HS-5 (cell line): Measurements from ENCODE around the gene C5.

ENCODE experiments used
- DNase-seq: peaks from one replicate; pipeline ENCODE4 v3.0.0-alpha.2; 2012; ENCODE audit warnings: low read depth

Gene C5

DNA sequence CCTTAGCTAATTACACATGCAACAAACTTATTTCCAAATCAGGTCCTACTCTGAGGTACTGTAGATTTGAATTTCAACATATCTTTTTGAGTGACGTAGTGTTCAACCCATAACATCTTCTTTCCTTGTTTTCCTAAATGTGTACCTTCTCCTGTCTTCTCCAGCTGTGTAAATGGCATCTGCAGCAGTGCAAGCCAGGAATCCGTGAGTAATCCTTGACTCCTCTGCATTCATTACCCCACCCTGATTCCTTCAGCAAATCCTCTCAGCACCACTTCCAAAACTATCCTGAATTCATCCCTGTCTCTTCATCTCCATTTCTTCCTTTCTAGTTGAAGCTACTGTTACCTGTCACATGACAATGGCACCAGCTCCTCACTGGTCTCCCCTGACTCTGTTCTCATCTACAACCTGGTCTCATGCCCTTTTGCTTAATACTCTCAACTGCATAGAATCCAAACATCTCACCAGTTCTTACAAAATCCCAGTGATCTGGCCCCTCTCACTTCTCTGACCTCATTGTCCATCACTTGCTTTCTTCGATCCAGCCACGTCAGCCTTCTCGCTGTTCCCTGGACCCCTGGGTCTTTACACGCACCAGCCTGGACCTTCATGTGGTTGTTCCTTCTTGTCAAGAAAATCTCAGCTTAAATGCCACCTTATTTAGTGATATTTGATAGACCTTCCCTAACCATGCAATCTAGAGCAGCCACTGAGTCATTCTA, 108.9 kb downstream of the C5 start:
- DNase-seq, result no peak

GRCh38 chr9:120940573-120940972, 109.5 kb downstream of the C5 start:
- no peak for DNase-seq

DNA sequence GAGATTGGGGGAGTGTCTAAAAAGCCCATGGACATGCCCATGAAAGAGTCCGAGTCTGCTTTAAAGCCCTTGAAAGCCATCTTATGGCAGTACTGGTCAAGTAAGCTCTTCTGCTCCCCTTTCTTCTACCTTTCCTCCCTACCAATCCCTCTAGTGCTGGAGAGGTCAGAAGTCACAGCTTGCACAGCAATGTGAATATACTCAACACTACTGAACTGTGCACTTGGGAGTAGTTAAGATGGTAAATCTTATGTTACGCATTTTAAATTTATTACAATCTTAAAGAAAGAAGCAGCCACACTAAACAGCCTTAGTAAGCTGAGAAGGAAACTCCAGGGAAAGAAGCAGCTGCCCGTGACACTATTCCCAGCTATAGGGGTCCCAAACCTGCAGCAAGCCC, 111.2 kb downstream of the C5 start:
- DNase-seq, result no peak

- no peak for DNase-seq
These were observed 112.5 kb downstream of the C5 start for GRCh38 chr9:120937596-120937995.

DNA sequence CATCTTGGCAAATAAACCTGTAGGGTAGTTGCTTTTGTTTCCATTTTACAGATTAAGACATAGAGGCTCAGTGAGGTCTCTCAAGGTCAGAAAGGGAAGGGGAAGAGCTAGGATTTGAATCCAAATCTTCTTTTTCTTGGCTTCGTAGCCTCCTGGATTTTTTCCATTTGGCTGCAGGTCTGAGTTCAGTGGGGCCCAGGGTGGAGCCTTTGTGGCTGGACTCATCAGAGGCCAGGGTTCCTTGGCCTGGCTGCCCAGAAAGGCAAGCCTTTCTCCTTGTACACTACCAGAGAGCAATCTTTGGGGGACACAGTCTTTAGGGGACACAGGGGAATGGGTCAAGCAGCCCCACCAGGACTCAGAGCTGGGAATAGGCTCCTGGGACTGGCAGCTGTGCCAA, 112.9 kb downstream of the C5 start:
- no peak for DNase-seq

- DNase-seq, result no peak
These were observed 113.3 kb downstream of the C5 start for GRCh38 chr9:120936764-120937122.

GRCh38 chr9:120936011-120936763, 113.9 kb downstream of the C5 start:
- DNase-seq, result peak; percentile 93

GRCh38 chr9:120935383-120935857, 114.7 kb downstream of the C5 start:
- no peak for DNase-seq

- DNase-seq, result no peak
These were observed 115.8 kb downstream of the C5 start for GRCh38 chr9:120934281-120934680.

- no peak for DNase-seq
These were observed 116.6 kb downstream of the C5 start for GRCh38 chr9:120933310-120934055.

GRCh38 chr9:120932086-120932823, 117.8 kb downstream of the C5 start:
- DNase-seq, result no peak

DNA sequence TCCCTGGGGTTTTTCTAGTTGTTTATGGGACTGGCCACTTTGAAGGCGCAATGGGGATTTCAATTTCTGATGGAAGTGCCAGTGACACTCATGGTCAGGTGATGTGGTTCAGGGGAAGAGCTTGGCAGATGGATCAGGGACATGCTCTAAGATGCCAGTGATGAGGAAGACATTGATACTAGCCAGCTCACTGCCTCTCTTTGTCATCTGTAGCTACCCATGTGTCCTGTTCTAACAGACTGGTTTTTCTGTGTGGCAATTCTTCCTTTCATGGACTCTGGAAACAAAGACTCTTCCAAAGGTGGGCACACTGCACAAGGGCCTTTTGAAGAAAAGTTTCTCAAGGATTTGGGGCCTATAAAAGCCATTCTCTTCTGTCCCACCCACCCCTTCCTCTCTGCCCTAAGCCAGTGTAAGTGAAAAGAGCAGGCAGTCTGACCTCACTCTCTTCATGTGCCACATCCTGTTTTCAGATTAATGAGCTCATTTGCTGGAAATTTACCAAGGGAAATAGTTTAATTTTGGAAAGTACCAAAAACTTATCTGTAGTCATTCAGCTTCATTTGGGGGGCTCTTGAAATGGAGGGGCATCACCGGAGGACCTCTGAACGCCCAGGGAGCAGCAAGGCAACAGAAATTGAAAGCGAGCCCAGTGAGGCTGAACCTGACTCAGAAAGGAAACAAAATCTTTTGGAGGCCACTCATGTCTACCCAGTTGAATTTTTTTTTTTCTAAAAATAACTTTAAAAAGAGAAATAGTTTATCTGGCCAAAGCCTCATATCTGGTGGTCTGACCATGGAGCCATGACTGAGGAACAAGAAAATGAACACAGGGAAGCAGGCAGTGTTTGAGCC, 118.6 kb downstream of the C5 start:
- DNase-seq, result no peak

DNA sequence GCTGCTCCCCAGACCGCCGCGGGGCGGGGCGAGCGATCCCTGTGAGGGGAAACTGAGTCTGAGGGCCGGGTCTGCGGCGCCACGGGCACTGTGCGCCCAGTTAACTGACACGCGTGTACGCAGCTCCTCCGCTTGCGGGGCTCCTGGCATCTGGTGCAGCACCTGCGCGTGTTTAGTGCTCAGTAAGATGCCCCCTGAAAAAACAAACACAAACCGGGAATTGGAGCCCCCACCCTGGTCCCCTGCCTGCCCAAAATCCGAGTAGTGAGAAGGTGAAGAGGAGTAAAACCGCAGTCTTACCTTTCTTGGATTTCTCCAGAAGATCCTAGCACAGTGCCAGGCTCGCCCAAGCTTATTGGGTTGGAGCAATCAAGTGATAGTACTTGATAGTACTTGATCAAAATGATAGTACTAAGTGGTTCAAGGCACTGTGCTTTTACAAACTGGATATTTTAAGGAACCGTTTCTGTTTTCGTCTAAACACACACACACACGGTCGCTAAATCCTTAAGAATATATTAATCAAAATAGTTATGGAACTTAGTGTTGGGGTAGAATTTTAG, 120.8 kb downstream of the C5 start:
- no peak for DNase-seq

DNA sequence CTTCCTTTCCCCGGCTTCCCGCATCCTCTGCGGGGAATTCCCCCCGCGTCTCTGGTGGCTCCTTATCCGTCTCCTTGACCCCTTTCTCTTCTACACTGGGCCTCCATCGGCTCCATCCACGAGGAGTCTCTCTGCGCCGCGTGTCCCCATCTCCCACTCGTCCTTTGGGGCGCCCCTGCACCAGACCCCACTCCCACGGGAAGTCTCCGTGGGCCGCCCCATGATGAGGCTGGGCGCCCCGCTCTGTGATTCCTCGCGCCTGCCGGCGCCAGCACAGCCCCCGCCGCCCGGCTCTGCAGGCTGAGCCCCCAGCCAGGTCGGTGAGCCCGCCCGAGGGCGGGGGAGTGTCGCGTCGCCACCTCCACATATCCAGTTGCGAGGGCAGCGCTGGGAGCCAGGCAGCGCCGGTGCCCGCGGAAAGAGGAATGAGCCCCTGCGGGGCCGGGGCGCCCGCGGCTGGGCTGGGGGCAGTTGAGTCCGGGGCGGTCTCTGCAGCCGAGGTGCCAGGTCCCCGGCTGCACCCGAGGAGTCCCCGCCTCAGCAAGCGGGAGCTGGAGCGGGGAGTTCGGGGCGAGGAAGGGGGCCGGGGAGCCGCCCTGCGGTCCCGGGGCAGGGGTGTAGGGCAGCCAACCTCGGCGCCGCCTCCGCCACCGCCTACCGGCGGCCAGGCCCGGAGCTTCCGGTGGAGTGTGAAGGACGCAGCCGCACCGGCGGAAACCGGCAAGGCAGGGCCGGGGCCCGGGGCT, 121.4 kb downstream of the C5 start:
- DNase-seq, result no peak

DNA sequence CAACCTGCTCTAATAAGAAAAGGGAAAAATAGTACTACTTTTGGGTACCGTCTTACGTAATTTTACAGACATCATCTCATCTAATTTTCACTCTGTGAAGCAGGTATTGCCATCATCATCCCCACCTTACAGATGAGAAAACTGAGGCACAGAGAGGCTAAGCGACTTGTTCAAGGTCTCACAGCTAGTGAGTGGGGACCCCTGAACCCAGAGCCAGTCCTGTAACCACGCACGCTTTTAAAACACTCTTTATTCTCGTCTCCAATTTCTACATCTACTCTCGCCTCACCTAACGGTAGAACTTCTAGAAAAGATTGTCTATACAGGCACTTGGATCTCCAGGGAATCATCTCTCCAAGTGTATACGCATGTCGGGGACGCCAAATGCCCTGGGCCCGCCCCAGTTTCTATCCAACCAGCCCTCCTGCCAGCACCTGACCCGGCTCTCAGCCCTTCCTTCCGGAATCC, 122.0 kb downstream of the C5 start:
- no peak for DNase-seq

DNA sequence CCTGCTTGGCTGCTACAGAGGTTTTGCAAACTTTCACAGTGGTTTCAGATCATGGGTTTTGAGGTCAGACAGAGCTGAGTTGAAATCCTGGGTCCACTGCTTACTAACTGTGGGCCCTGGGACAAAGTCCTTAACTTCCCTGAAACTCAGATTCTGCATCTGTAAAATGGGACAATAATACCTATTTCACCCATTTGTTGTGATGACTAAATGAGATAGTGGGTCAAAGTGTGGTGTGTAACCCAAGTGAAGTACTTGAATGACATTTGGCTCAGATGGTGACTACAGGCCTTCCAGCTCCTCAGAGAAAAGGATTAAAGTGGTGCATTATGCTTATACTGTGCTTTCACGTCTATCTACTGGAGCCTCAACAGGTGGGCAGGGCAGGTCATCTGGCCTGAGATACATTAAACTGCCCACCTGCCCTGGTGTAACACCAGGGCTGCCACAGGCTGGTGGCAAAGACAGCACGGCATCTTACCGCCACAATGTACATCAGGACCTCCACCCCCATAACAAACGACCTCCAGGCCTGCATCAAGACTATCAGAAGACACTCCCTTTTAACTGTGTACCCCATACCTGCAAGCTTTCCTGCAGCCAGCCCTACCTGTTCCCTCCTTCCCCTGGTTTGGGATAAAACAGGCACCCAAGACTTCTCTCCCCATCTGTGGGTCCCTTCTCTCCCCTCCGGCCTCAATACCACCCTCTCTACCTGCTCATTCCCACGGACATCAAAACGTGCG, 122.6 kb downstream of the C5 start:
- DNase-seq, result no peak

DNA sequence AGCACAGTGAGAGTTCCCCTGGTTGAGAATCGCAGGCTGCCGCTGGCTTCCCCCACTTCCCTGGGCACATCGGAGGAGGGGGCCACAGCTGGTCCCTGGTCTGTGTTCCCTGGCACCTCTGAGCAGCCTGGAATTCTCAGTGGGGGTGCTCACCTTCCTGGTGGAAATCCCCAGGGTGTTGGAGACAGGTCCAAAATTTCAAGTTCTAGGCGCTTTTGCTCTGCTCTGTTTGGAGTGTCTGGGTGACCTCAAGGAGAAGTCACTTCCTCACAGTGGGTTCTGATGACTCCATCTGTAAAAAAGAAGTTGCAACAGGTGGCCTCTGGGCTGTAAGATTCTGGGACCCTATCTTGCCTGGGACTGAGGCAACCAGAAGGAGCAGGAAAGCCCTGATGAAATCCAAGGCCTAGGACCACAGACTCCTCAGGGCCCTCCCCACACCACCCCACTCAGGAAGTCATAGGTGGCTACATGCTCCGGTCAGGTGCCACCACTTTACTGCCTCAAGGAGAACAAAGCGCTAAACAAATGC, 123.6 kb downstream of the C5 start, which contains the start of gene TRAF1:
Gene TRAF1, minus strand, starts transcription at position 400 of the 532 bp plus-strand sequence. CDS start 721 bp downstream, outside the sequence.
- DNase-seq, result no peak

DNA sequence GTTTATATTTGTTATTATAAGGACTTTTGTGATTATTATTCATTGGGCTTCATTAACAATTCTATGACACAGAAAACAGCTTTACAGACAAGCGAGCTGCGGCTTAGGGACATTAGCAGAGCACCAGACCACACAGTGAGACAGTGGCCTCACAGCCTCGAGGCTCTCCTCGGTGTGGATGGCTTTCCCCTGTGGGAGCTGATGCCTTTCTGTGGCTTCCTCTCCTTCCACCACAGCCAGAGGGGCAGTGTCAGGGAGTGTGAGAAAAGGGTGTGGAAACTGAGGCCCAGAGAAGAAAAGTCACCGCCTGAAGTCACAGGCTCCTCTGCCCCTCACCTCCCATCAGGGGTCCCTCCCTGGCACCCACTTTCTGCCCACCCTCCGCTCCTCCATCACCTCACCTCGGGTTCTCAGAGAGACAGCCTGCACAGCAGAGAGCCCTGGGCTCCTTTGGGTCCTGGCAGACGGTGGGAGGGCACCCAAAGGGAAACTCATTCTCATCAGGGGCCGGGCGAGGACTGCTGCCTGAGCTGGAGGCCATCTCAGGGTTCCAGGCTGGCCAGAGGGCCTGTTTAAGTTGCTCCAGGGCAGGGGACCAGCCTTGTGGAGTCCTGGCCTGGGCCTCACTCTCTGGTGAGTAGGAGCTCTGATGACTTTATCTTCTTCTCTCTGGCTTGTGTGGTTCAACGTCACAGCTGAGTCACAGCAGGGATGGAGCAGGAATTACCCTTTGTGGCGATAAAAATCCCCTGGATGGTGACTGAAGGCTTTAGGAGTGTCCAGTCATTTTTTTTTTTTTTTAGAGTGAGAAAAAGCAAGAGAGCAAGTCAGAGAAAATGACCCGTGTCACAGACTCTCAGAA, 124.3 kb downstream of the C5 start:
- peak; percentile 68 for DNase-seq
